Neural cell (in vitro differentiated cells): ENCODE results near the gene PTPRT. TPM values are rescaled to one million over a fixed set of nuclear protein-coding genes. Genes with fewer than 3 reads are reported as not detected.

Experiments
- H2AFZ ChIP-seq: fragments of 200-600, 300-800 bp; sonication (generic), shearing (Covaris generic); 2 replicates; pipeline ENCODE4 v1.6.0; 2014; ENCODE audit warnings: low read depth, mild to moderate bottlenecking, antibody characterized with exemption, low read length, moderate library complexity
- H3F3A ChIP-seq: fragments of 200-600 bp; shearing (Covaris generic); 2 replicates; pipeline ENCODE4 v1.6.1; 2016; ENCODE audit warnings: mild to moderate bottlenecking, moderate library complexity, mixed read lengths, antibody characterized with exemption, low read length; ENCODE audit not compliant: insufficient read depth, poor library complexity, severe bottlenecking
- H3K27ac ChIP-seq: fragments of 200-600, 300-800 bp; sonication (generic), shearing (Covaris generic); 2 replicates; pipeline ENCODE4 v1.5.1; 2014; ENCODE audit warnings: mild to moderate bottlenecking, low read length, moderate library complexity
- H3K27me3 ChIP-seq: fragments of 300-800, 200-600 bp; sonication (generic), shearing (Covaris generic); 2 replicates; pipeline ENCODE4 v1.6.0; 2014; ENCODE audit warnings: mild to moderate bottlenecking, low read depth, low read length, moderate library complexity; ENCODE audit not compliant: insufficient read depth
- H3K36me3 ChIP-seq: fragments of 300-800, 200-600 bp; sonication (generic), shearing (Covaris generic); 2 replicates; pipeline ENCODE4 v1.5.1; 2014; ENCODE audit warnings: mild to moderate bottlenecking, antibody characterized with exemption, low read length, moderate library complexity; ENCODE audit not compliant: insufficient read depth
- H3K4me2 ChIP-seq: fragments of 300-800, 200-600 bp; sonication (generic), shearing (Covaris generic); 2 replicates; pipeline ENCODE4 v1.6.0; 2014; ENCODE audit warnings: mild to moderate bottlenecking, low read length
- H3K4me3 ChIP-seq: fragments of 300-800, 200-600 bp; sonication (generic), shearing (Covaris generic); 2 replicates; pipeline ENCODE4 v1.5.1; 2014; ENCODE audit warnings: mild to moderate bottlenecking, low read length, moderate library complexity
- H3K79me2 ChIP-seq: fragments of 200-600 bp; shearing (Covaris generic); replicated peaks from 2 replicates; pipeline ENCODE4 v1.6.0; 2014; ENCODE audit warnings: mild to moderate bottlenecking, low read length, moderate library complexity; ENCODE audit not compliant: insufficient read depth
- H3K9ac ChIP-seq: fragments of 300-800, 200-600 bp; sonication (generic), shearing (Covaris generic); 2 replicates; pipeline ENCODE4 v1.6.1; 2016; ENCODE audit warnings: mild to moderate bottlenecking, low read length, mixed read lengths
- H3K9me2 ChIP-seq: fragments of 200-600 bp; shearing (Covaris generic); 2 replicates; pipeline ENCODE4 v1.6.1; 2016; ENCODE audit warnings: mild to moderate bottlenecking, low read length, mixed read lengths; ENCODE audit not compliant: insufficient read depth
- H3K9me3 ChIP-seq: fragments of 200-600, 300-800 bp; sonication (generic), shearing (Covaris generic); 2 replicates; pipeline ENCODE4 v1.6.1; 2016; ENCODE audit warnings: mild to moderate bottlenecking, mixed run types, low read length, moderate library complexity, mixed read lengths
- H4K20me1 ChIP-seq: fragments of 200-600 bp; shearing (Covaris generic); 2 replicates; pipeline ENCODE4 v1.6.1; 2016; ENCODE audit warnings: mild to moderate bottlenecking, mixed run types; ENCODE audit not compliant: insufficient read depth
- EP300 ChIP-seq: fragments of 450-650 bp; conservative IDR thresholded peaks from 2 replicates; pipeline ENCODE4 v1.6.1; 2014; ENCODE audit warnings: antibody characterized with exemption, mild to moderate bottlenecking, moderate library complexity; ENCODE audit not compliant: poor library complexity, severe bottlenecking
- EZH2 ChIP-seq: fragments of 200-600, 300-800 bp; shearing (Covaris generic), sonication (generic); IDR thresholded peaks from 2 replicates; pipeline ENCODE4 v1.6.1; 2014; ENCODE audit warnings: antibody characterized with exemption, low read length, borderline replicate concordance, mild to moderate bottlenecking; ENCODE audit not compliant: insufficient read depth, poor library complexity, severe bottlenecking
- MXI1 ChIP-seq: fragments of 450-650 bp; conservative IDR thresholded peaks from 2 replicates; pipeline ENCODE4 v1.6.1; 2014; ENCODE audit warnings: antibody characterized with exemption, mild to moderate bottlenecking; ENCODE audit not compliant: poor library complexity, severe bottlenecking
- POLR2AphosphoS5 ChIP-seq: IDR thresholded peaks from 2 replicates; pipeline ENCODE4 v1.6.1; 2012
- RAD21 ChIP-seq: fragments of 450-650 bp; conservative IDR thresholded peaks from 2 replicates; pipeline ENCODE4 v1.6.1; 2014; ENCODE audit warnings: antibody characterized with exemption, mild to moderate bottlenecking, moderate library complexity
- SMC3 ChIP-seq: fragments of 450-650 bp; conservative IDR thresholded peaks from 2 replicates; pipeline ENCODE4 v1.6.1; 2014; ENCODE audit warnings: antibody characterized with exemption, mild to moderate bottlenecking, moderate library complexity; ENCODE audit not compliant: poor library complexity
- TAF1 ChIP-seq: IDR thresholded peaks from 2 replicates; pipeline ENCODE4 v1.6.1; 2012; ENCODE audit warnings: low read depth
- polyA plus RNA-seq: library from polyadenylated mRNA; depleted of rRNA; stranded (reverse); fragments of >200 nt; gene quantifications from 2 replicates; pipeline ENCODE4 v1.2.3, GENCODE V29; 2014
- TF ChIP-seq, protein P1 (sequence below): IDR thresholded peaks from 2 replicates; pipeline ENCODE4 v1.6.1; 2012; ENCODE audit warnings: borderline replicate concordance
- TF ChIP-seq, protein P2 (sequence below): fragments of 450-650 bp; IDR thresholded peaks from 2 replicates; pipeline ENCODE4 v1.5.1; 2014; ENCODE audit warnings: antibody characterized with exemption, mild to moderate bottlenecking, moderate library complexity; ENCODE audit not compliant: poor library complexity, severe bottlenecking

PTPRT gene
- polyA plus RNA-seq, 1 donor from 2014 or later: 9.2 TPM

DNA sequence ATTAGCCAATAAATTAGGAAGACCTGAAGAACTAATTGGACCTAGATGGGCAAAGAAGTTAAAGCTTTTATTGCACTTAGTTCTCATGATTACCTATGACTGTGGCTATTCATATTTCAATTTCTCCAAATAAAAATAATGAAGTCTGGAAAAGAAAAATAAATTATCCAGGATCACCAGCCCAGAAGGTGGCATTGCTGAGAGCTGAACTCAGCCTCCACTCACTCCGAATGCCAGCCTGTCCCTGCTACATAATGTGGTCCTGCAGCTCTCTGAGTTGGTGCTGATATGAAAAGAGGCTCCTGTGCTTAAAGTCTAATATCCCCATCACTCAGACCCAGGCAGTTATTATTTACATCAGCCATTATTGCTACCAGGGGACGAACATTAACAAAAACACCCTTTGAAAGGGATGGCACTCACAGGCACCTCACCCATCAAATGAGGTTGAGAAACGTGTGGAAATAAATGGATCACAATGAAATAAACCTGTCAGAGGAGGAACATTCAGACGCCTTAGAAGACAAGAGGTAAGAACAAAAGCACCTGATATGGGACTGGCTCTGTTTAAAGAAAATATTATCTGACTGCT is 921.8 kb downstream of the PTPRT start:
- no peaks in the 10 kb centered on the region for H3K79me2 ChIP-seq
- H3K27me3 ChIP-seq: no peaks in the 10 kb centered on the region
- H3K36me3 ChIP-seq: no peaks in the 10 kb centered on the region
- H3F3A ChIP-seq: no peaks in the 10 kb centered on the region
- no peak overlapping the region for H2AFZ ChIP-seq
- H3K9ac ChIP-seq: no peak overlapping the region
- no peaks in the 10 kb centered on the region for H3K9me3 ChIP-seq
- TF ChIP-seq, protein P1, sequence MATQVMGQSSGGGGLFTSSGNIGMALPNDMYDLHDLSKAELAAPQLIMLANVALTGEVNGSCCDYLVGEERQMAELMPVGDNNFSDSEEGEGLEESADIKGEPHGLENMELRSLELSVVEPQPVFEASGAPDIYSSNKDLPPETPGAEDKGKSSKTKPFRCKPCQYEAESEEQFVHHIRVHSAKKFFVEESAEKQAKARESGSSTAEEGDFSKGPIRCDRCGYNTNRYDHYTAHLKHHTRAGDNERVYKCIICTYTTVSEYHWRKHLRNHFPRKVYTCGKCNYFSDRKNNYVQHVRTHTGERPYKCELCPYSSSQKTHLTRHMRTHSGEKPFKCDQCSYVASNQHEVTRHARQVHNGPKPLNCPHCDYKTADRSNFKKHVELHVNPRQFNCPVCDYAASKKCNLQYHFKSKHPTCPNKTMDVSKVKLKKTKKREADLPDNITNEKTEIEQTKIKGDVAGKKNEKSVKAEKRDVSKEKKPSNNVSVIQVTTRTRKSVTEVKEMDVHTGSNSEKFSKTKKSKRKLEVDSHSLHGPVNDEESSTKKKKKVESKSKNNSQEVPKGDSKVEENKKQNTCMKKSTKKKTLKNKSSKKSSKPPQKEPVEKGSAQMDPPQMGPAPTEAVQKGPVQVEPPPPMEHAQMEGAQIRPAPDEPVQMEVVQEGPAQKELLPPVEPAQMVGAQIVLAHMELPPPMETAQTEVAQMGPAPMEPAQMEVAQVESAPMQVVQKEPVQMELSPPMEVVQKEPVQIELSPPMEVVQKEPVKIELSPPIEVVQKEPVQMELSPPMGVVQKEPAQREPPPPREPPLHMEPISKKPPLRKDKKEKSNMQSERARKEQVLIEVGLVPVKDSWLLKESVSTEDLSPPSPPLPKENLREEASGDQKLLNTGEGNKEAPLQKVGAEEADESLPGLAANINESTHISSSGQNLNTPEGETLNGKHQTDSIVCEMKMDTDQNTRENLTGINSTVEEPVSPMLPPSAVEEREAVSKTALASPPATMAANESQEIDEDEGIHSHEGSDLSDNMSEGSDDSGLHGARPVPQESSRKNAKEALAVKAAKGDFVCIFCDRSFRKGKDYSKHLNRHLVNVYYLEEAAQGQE: no peak
- TF ChIP-seq, protein P2, sequence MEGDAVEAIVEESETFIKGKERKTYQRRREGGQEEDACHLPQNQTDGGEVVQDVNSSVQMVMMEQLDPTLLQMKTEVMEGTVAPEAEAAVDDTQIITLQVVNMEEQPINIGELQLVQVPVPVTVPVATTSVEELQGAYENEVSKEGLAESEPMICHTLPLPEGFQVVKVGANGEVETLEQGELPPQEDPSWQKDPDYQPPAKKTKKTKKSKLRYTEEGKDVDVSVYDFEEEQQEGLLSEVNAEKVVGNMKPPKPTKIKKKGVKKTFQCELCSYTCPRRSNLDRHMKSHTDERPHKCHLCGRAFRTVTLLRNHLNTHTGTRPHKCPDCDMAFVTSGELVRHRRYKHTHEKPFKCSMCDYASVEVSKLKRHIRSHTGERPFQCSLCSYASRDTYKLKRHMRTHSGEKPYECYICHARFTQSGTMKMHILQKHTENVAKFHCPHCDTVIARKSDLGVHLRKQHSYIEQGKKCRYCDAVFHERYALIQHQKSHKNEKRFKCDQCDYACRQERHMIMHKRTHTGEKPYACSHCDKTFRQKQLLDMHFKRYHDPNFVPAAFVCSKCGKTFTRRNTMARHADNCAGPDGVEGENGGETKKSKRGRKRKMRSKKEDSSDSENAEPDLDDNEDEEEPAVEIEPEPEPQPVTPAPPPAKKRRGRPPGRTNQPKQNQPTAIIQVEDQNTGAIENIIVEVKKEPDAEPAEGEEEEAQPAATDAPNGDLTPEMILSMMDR: peak; percentile 32
- TF ChIP-seq RAD21 (peak; percentile 39), EZH2 (no peak), SMC3 (peak; percentile 28), EP300 (peak; percentile 81), MXI1 (no peak), TAF1 (no peak), POLR2AphosphoS5 (peak; percentile 77)
- H3K4me3 ChIP-seq: no peak overlapping the region
- no peaks in the 10 kb centered on the region for H4K20me1 ChIP-seq
- H3K4me2 ChIP-seq: no peak overlapping the region
- no peaks in the 10 kb centered on the region for H3K9me2 ChIP-seq
- H3K27ac ChIP-seq: peak overlapping the region; percentile 36

DNA sequence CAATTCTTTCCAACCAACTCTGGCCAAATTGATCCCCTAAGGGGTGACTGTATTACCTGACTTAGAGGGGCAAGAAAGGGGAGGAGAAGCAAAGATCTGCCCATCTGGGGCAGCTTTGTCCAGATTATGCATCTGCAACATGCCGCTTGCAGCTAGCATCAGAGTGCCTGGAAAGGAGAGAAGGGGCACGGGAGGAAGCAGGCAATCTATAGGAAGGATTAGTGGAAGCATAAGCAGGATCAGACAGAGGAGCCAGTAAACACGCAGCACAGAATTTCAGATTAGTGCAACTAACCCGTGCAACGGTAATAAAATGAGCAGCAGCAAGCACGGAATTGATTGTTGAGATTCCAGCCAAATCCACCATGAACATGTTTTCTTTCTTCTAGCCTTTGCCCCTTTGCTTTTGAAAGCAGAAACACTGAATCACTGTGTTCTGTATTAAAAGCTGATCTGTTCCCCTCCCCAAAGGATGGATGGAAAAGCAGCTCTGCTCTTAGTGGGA is 927.9 kb downstream of the PTPRT start:
- Histone ChIP-seq H2AFZ (no peak overlapping the region), H3K27ac (no peak overlapping the region)

More for the DNA sequence above, 927.9 kb downstream of the PTPRT start:
- Histone ChIP-seq H3K9me3 (no peaks in the 10 kb centered on the region), H3K27me3 (no peaks in the 10 kb centered on the region), H4K20me1 (no peaks in the 10 kb centered on the region), H3K4me2 (no peak overlapping the region), H3K4me3 (no peak overlapping the region), H3K36me3 (no peaks in the 10 kb centered on the region), H3F3A (peaks cover 2% of the 10 kb centered on the region), H3K79me2 (no peaks in the 10 kb centered on the region), H3K9ac (no peak overlapping the region), H3K9me2 (no peaks in the 10 kb centered on the region)
- TF ChIP-seq MXI1 (no peak), EZH2 (no peak), SMC3 (no peak), EP300 (no peak), RAD21 (no peak)
